HUES48 (cell line): ENCODE results near the gene TUBGCP2.

ENCODE experiments used
- H3K27ac ChIP-seq: one replicate; pipeline ENCODE4 v1.7.0; 2013; ENCODE audit warnings: low read depth, low read length, inconsistent platforms
- H3K27me3 ChIP-seq: 2 replicates; pipeline ENCODE4 v1.6.1; 2013; ENCODE audit warnings: mild to moderate bottlenecking, low read length; ENCODE audit not compliant: control insufficient read depth, insufficient read depth
- H3K36me3 ChIP-seq: 2 replicates; pipeline ENCODE4 v1.6.1; 2013; ENCODE audit warnings: low read length; ENCODE audit not compliant: control insufficient read depth, insufficient read depth
- H3K4me1 ChIP-seq: 2 replicates; pipeline ENCODE4 v1.6.1; 2013; ENCODE audit warnings: mild to moderate bottlenecking, low read length; ENCODE audit not compliant: control insufficient read depth, insufficient read depth
- H3K4me3 ChIP-seq: 2 replicates; pipeline ENCODE4 v1.5.1; 2013; ENCODE audit warnings: mild to moderate bottlenecking, low read depth, low read length
- H3K9ac ChIP-seq: 2 replicates; pipeline ENCODE4 v1.6.1; 2013; ENCODE audit warnings: mild to moderate bottlenecking, low read depth, low read length, moderate library complexity
- H3K9me3 ChIP-seq: 2 replicates; pipeline ENCODE4 v1.6.1; 2013; ENCODE audit warnings: low read length; ENCODE audit not compliant: control insufficient read depth, insufficient read depth

The TUBGCP2 gene

GRCh38 chr10:133259602-133259989 is 49.1 kb downstream of the TUBGCP2 start:
- Histone ChIP-seq H3K36me3 (no peaks in the 10 kb centered on the region), H3K4me3 (no peak overlapping the region), H3K27ac (no peak overlapping the region), H3K4me1 (peaks cover 18% of the 10 kb centered on the region; the same call in 1 of the 2 replicates), H3K27me3 (peaks cover 17% of the 10 kb centered on the region), H3K9me3 (no peaks in the 10 kb centered on the region), H3K9ac (no peak overlapping the region)

GRCh38 chr10:133258818-133259601 is 49.7 kb downstream of the TUBGCP2 start:
- Histone ChIP-seq H3K27ac (no peak overlapping the region), H3K36me3 (no peaks in the 10 kb centered on the region), H3K9ac (no peak overlapping the region), H3K4me1 (peaks cover 18% of the 10 kb centered on the region; the same call in 1 of the 2 replicates), H3K4me3 (no peak overlapping the region), H3K9me3 (no peaks in the 10 kb centered on the region), H3K27me3 (peaks cover 17% of the 10 kb centered on the region)

- Histone ChIP-seq H3K4me1 (peaks cover 18% of the 10 kb centered on the region; the same call in 1 of the 2 replicates), H3K27ac (no peak overlapping the region), H3K9me3 (no peaks in the 10 kb centered on the region), H3K9ac (no peak overlapping the region), H3K36me3 (no peaks in the 10 kb centered on the region), H3K4me3 (peak overlapping the region; percentile 52; the same call in 1 of the 2 replicates), H3K27me3 (peaks cover 12% of the 10 kb centered on the region)
Observed at GRCh38 chr10:133258066-133258817, 50.4 kb downstream of the TUBGCP2 start.

DNA sequence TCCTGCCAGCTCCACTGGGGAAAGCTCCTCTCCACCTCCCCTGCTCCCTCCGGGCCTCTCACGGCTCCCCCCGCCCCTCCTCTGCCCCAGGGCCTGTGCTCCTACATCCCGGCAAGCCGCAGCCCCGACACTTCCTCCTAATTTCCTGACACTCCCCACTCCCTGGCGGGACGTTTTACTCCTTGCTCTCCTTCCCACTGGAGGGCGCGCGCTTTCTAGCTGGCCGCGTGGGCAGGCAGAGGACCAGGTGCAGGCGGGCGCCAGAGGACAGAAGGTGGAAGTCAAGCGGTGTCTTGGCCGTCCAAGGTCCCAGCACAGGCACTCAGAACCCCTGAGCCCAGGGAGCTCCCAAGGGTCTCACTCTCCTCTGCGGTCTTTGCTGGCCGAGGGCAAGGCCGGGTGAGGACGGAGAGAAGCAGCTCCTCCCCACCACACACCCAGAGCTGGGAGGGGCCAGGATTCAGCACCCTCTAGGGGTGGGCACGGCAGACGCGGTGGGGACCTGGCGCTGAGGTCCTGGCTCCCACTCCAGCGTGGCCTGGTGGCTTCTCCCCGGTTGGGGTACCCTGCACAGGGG is 51.1 kb downstream of the TUBGCP2 start:
- H3K4me3 ChIP-seq: peak overlapping the region; percentile 52
- H3K9me3 ChIP-seq: no peaks in the 10 kb centered on the region
- H3K27ac ChIP-seq: no peak overlapping the region
- H3K9ac ChIP-seq: no peak overlapping the region
- peaks cover 17% of the 10 kb centered on the region; the same call in 1 of the 2 replicates for H3K4me1 ChIP-seq
- H3K36me3 ChIP-seq: no peaks in the 10 kb centered on the region
- H3K27me3 ChIP-seq: peaks cover 6% of the 10 kb centered on the region

GRCh38 chr10:133255323-133255722 is 53.3 kb downstream of the TUBGCP2 start:
- Histone ChIP-seq H3K36me3 (no peaks in the 10 kb centered on the region), H3K9me3 (no peaks in the 10 kb centered on the region), H3K4me1 (peaks cover 10% of the 10 kb centered on the region; the same call in 1 of the 2 replicates), H3K4me3 (no peak overlapping the region), H3K9ac (no peak overlapping the region), H3K27me3 (peaks cover 2% of the 10 kb centered on the region; the same call in 1 of the 2 replicates), H3K27ac (no peak overlapping the region)

- Histone ChIP-seq H3K9me3 (no peaks in the 10 kb centered on the region), H3K9ac (no peak overlapping the region), H3K27me3 (peaks cover 4% of the 10 kb centered on the region; the same call in 1 of the 2 replicates), H3K36me3 (no peaks in the 10 kb centered on the region), H3K4me1 (peaks cover 10% of the 10 kb centered on the region; the same call in 1 of the 2 replicates), H3K27ac (no peak overlapping the region), H3K4me3 (no peak overlapping the region)
Observed at GRCh38 chr10:133254421-133255120, 54.1 kb downstream of the TUBGCP2 start.

DNA sequence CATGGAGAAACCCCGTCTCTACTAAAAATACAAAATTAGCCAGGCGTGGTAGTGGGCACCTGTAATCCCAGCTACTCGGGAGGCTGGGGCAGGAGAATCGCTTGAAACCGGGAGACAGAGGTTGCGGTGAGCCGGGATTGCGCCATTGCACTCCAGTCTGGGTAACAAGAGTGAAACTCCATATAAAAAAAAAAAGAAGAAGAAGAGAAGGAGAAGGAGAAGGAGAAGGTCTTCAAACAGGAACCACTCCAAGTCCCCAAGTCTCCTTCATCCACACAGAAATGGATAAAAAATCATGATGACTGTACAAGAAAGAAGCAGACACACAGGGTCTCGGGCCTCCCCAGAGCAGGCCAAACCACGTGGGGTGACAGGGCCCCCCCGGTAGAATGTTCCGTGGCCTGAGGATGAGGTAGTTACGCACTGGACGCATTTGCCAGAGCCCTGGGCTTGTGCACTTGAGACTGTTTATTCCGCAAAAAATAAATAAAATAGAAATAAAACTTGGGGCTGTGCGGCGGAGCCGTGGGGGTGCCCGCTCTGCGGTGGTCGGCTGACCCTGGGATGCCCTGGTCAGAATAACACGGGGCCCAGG is 55.2 kb downstream of the TUBGCP2 start:
- H3K27ac ChIP-seq: no peak overlapping the region
- no peak overlapping the region for H3K9ac ChIP-seq

GRCh38 chr10:133252223-133252552 is 56.5 kb downstream of the TUBGCP2 start:
- Histone ChIP-seq H3K4me3 (no peak overlapping the region), H3K9me3 (no peaks in the 10 kb centered on the region), H3K27me3 (peaks cover 4% of the 10 kb centered on the region; the same call in 1 of the 2 replicates), H3K9ac (no peak overlapping the region), H3K4me1 (peaks cover 7% of the 10 kb centered on the region; the same call in 1 of the 2 replicates), H3K27ac (no peak overlapping the region), H3K36me3 (no peaks in the 10 kb centered on the region)

More for the DNA sequence above, 55.2 kb downstream of the TUBGCP2 start:
- no peak overlapping the region for H3K4me3 ChIP-seq
- H3K9me3 ChIP-seq: no peaks in the 10 kb centered on the region
- no peaks in the 10 kb centered on the region for H3K36me3 ChIP-seq
- peaks cover 4% of the 10 kb centered on the region; the same call in 1 of the 2 replicates for H3K27me3 ChIP-seq
- H3K4me1 ChIP-seq: peaks cover 10% of the 10 kb centered on the region; the same call in 1 of the 2 replicates

DNA sequence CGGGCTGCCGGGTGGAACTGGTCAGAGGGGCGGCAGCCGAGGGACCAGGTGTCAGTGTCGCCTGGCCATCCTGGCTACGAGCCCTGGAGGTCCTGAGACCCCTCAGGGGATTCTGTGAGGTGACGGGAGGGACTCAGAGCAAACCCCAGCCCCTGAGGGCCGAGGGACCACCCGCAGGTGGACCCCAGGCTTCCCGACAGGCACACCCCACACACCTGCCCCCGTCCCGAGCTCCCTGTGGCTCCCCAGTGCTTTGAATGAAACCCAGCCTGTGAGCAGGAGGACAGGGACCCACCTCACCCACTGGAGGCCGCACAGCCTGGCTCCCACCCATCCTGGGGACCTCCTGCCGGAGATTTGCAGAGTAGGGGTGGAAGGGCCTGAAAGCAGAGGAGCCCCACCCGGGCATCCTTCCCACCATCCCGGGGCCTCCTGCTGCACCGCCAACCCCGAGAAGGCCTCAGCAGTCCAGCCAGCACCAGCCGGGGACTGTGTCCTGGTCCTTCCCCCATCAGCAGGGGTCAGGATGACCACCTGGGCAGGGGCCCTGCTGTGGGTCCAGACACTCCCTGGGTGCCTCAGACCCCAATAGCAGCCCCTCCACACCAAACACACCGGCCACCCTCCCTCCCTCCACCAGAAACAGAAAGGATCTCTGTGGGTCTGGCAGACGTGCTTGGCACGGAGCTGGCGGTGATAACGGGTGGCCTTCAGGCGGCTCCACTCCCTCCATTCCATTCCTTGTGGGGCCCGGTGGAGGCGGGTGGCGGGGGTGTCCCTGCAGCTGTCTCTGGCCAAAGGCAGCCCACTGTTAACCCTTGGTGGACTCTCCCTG is 57.1 kb downstream of the TUBGCP2 start:
- no peaks in the 10 kb centered on the region for H3K9me3 ChIP-seq
- H3K36me3 ChIP-seq: no peaks in the 10 kb centered on the region
- H3K4me3 ChIP-seq: no peak overlapping the region
- peaks cover 4% of the 10 kb centered on the region; the same call in 1 of the 2 replicates for H3K27me3 ChIP-seq
- no peak overlapping the region for H3K9ac ChIP-seq
- H3K4me1 ChIP-seq: peaks cover 6% of the 10 kb centered on the region; the same call in 1 of the 2 replicates
- no peak overlapping the region for H3K27ac ChIP-seq
